Skeletal muscle tissue (tissue), 4 donors: ENCODE results near the gene GYS2. TPM values are rescaled to one million over a fixed set of nuclear protein-coding genes. Genes with fewer than 3 reads are reported as not detected.

ENCODE experiments used
- H3K27ac ChIP-seq: one replicate; pipeline ENCODE4 v1.7.0; 2013; ENCODE audit warnings: mild to moderate bottlenecking, low read depth, low read length, inconsistent platforms
- H3K27me3 ChIP-seq, 3 donors: one replicate each; pipeline ENCODE4 v1.7.0; 2013; ENCODE audit warnings: low read length in 3 of 3; ENCODE audit not compliant: control insufficient read depth in 3 of 3, insufficient read depth in 3 of 3
- H3K36me3 ChIP-seq, 3 donors: one replicate each; pipeline ENCODE4 v1.7.0; 2013; ENCODE audit warnings: low read length in 3 of 3; ENCODE audit not compliant: control insufficient read depth in 3 of 3, insufficient read depth in 3 of 3
- H3K4me1 ChIP-seq, 3 donors: one replicate each; pipeline ENCODE4 v1.7.0; 2013; ENCODE audit warnings: low read length in 3 of 3, mild to moderate bottlenecking in 3 of 3; ENCODE audit not compliant: control insufficient read depth in 3 of 3, insufficient read depth in 3 of 3
- H3K4me3 ChIP-seq, 3 donors: one replicate each; pipeline ENCODE4 v1.7.0; 2013; ENCODE audit warnings: low read length in 3 of 3
- H3K9ac ChIP-seq, 3 donors: one replicate each; pipeline ENCODE4 v1.7.0; 2013; ENCODE audit warnings: low read length in 3 of 3, mild to moderate bottlenecking in 3 of 3, moderate library complexity in 2 of 3, low read depth in 1 of 3
- H3K9me3 ChIP-seq, 3 donors: one replicate each; pipeline ENCODE4 v1.7.0; 2013; ENCODE audit warnings: low read length in 3 of 3; ENCODE audit not compliant: control insufficient read depth in 3 of 3
- total RNA-seq: library from RNA; depleted of rRNA; stranded (reverse); fragments of >200 nt; gene quantifications from one replicate; pipeline ENCODE4 v1.2.3, GENCODE V29; 2014
- donor health status: Osteomylitis.

Gene GYS2
- total RNA-seq, 1 donor from 2014 or later: not detected

- no peaks in the 10 kb centered on the region for H3K36me3 ChIP-seq
- no peak overlapping the region for H3K9ac ChIP-seq
- no peaks in the 10 kb centered on the region for H3K9me3 ChIP-seq
- no peak overlapping the region for H3K27ac ChIP-seq
- H3K4me1 ChIP-seq: no peaks in the 10 kb centered on the region
- H3K27me3 ChIP-seq: no peaks in the 10 kb centered on the region
- no peak overlapping the region for H3K4me3 ChIP-seq
These were observed 44.6 kb downstream of the GYS2 start for GRCh38 chr12:21559855-21560569.

GRCh38 chr12:21558100-21558679 lies 46.5 kb downstream of the GYS2 start:
- H3K4me3 ChIP-seq: no peak overlapping the region
- no peaks in the 10 kb centered on the region for H3K9me3 ChIP-seq
- peaks cover 0 to 3% (median 3%) of the 10 kb centered on the region in 3 donors for H3K4me1 ChIP-seq
- H3K27me3 ChIP-seq: no peaks in the 10 kb centered on the region
- no peak overlapping the region for H3K27ac ChIP-seq
- H3K9ac ChIP-seq: no peak overlapping the region
- no peaks in the 10 kb centered on the region for H3K36me3 ChIP-seq

- no peak overlapping the region for H3K4me3 ChIP-seq
- peaks cover 11 to 16% (median 14%) of the 10 kb centered on the region in 3 donors for H3K4me1 ChIP-seq
- no peaks in the 10 kb centered on the region for H3K36me3 ChIP-seq
- no peaks in the 10 kb centered on the region for H3K9me3 ChIP-seq
- H3K9ac ChIP-seq: peak overlapping the region in 2 of 3 donors; percentile 25 to 51
- H3K27ac ChIP-seq: peak overlapping the region; percentile 80
- H3K27me3 ChIP-seq: no peaks in the 10 kb centered on the region
These were observed 51.3 kb downstream of the GYS2 start for GRCh38 chr12:21553329-21553675.

GRCh38 chr12:21552635-21553328 lies 51.9 kb downstream of the GYS2 start:
- peaks cover 11 to 16% (median 14%) of the 10 kb centered on the region in 3 donors for H3K4me1 ChIP-seq
- no peaks in the 10 kb centered on the region for H3K36me3 ChIP-seq
- no peaks in the 10 kb centered on the region for H3K27me3 ChIP-seq
- H3K9me3 ChIP-seq: no peaks in the 10 kb centered on the region
- no peak overlapping the region for H3K4me3 ChIP-seq
- H3K27ac ChIP-seq: peak overlapping the region; percentile 80
- H3K9ac ChIP-seq: peak overlapping the region in 1 of 3 donors; percentile 51

GRCh38 chr12:21551841-21552465 lies 52.7 kb downstream of the GYS2 start:
- H3K9me3 ChIP-seq: no peaks in the 10 kb centered on the region
- peak overlapping the region in 2 of 3 donors; percentile 41 to 46 for H3K4me3 ChIP-seq
- H3K27me3 ChIP-seq: no peaks in the 10 kb centered on the region
- no peak overlapping the region for H3K9ac ChIP-seq
- H3K36me3 ChIP-seq: no peaks in the 10 kb centered on the region
- H3K27ac ChIP-seq: peak overlapping the region; percentile 80
- H3K4me1 ChIP-seq: peaks cover 11 to 16% (median 14%) of the 10 kb centered on the region in 3 donors

- H3K36me3 ChIP-seq: no peaks in the 10 kb centered on the region
- no peak overlapping the region for H3K27ac ChIP-seq
- peaks cover under 1 to 14% (median 5%) of the 10 kb centered on the region in 3 donors for H3K4me1 ChIP-seq
- no peaks in the 10 kb centered on the region for H3K9me3 ChIP-seq
- no peak overlapping the region for H3K9ac ChIP-seq
- no peak overlapping the region for H3K4me3 ChIP-seq
- no peaks in the 10 kb centered on the region for H3K27me3 ChIP-seq
These were observed 57.2 kb downstream of the GYS2 start for GRCh38 chr12:21547437-21547836.

DNA sequence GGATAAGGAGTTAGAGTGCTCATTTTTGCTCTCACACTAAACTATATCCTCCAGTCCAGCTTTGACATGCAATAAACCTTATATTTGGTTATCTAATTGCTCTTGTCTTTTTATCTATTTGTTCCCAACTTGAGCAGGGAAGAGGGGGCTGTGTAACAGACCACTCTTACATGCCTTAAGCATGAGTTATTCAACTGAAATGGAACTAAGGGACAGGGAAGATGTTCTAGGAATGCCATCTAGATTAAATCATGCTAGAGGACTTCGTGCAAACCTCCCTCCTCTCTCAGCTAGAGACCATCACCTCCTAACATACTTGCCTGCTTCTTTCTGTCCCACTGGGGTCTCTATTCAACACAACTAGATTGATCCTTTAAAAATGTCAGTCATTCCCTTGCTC lies 57.9 kb downstream of the GYS2 start:
- Histone ChIP-seq H3K36me3 (no peaks in the 10 kb centered on the region), H3K27me3 (no peaks in the 10 kb centered on the region), H3K4me1 (peaks cover 0 to 9% (median 0%) of the 10 kb centered on the region in 3 donors), H3K9ac (no peak overlapping the region), H3K9me3 (no peaks in the 10 kb centered on the region), H3K27ac (no peak overlapping the region), H3K4me3 (no peak overlapping the region)

DNA sequence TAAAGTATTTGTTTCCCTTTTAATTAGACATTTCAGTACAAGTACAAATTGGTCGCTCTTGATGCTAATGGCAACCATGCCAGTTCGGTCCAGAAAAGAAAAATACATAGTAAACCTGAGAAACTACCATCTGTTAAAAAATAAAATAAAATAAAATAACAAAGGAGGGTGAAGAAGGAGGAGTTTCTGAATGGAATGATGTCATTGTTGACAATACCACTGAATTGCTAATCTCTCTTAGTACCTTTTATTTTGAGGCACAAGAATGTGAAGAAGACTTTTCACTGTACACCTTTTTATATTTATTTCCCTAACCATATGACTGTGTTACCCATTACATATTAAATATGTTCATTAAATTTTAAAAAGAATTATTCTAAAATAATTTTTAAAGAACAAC lies 59.1 kb downstream of the GYS2 start:
- H3K36me3 ChIP-seq: no peaks in the 10 kb centered on the region
- H3K27ac ChIP-seq: no peak overlapping the region
- H3K4me3 ChIP-seq: no peak overlapping the region
- H3K9me3 ChIP-seq: no peaks in the 10 kb centered on the region
- H3K9ac ChIP-seq: no peak overlapping the region
- no peaks in the 10 kb centered on the region for H3K27me3 ChIP-seq
- peaks cover 0 to 5% (median 0%) of the 10 kb centered on the region in 3 donors for H3K4me1 ChIP-seq

GRCh38 chr12:21543151-21543550 lies 61.5 kb downstream of the GYS2 start:
- Histone ChIP-seq H3K4me1 (peaks cover 0 to 5% (median 0%) of the 10 kb centered on the region in 3 donors), H3K9me3 (no peaks in the 10 kb centered on the region), H3K36me3 (no peaks in the 10 kb centered on the region), H3K27me3 (no peaks in the 10 kb centered on the region), H3K9ac (no peak overlapping the region), H3K27ac (no peak overlapping the region), H3K4me3 (no peak overlapping the region)
